Superior temporal gyrus (tissue), 1 donor: ENCODE results near the gene IQCH.

Experiments
- DNase-seq: peaks from one replicate; pipeline ENCODE4 v3.0.0-alpha.2; 2016; ENCODE audit errors: extremely low spot score

The IQCH gene

DNA sequence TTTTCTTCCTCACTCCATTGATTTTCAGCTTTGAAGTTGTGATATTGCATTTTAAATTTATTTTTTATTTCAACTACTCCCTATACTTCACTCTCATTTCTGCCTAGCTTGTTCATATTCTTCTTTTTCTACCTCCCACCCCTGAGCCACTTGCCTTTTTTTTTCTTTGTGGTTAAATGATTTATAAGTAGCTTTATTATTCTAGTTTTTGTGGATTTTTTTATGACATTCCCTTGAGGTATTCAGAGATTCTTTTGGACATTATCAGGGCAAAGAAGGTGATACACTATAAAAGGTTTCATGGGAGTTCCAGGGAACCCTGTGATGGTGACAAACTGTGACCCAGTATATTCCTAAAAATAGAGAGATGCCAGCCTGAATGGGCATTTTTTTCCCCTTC lies 269.6 kb downstream of the IQCH start:
- DNase-seq: no peak

GRCh38 chr15:67528513-67528912 lies 273.9 kb downstream of the IQCH start:
- no peak for DNase-seq

DNA sequence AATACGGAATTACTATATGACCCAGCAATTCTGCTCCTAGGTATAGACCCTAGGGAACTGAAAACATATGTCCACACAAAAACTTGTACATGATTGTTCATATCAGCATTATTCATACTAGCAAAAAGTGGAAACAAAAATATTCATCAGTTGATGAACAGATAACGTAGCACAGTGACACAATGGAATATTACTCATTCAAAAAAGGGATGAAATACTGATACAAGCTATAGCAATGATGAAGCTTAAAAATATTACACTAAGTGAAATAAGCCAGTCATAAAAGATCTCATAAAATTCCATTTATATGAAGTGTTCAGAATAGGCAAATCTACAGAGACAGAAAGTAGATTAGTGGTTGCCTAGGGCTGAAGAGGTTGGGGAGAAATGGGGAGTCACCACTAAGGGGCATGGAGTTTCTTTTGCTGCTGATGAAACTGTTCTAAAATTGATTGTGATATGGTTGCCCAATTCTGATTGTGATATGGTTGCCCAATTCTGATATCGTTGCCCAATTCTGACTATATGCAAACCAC lies 276.9 kb downstream of the IQCH start:
- no peak for DNase-seq

DNA sequence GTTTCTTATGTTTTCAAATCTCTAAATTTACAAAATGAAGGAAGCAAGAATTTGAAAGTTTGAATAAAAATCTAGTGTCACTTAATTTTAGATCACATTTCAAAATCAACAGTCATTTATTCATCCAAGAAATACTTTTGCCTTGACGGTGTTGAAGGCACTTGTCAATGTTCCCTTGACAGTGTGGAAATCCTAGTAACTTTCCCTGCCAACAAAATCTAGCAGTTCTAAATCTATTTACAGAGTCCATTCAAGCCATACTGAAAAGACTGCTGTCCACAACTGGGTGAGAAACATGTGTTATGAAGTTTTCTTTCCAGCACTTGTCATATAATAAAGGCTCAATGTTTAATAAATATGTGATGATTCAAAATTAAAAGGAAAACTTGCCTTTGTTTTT lies 279.3 kb downstream of the IQCH start:
- DNase-seq: no peak

GRCh38 chr15:67534360-67534759 lies 279.8 kb downstream of the IQCH start:
- DNase-seq: no peak

- DNase-seq: no peak
Measured at GRCh38 chr15:67537771-67538170, 283.2 kb downstream of the IQCH start.

DNA sequence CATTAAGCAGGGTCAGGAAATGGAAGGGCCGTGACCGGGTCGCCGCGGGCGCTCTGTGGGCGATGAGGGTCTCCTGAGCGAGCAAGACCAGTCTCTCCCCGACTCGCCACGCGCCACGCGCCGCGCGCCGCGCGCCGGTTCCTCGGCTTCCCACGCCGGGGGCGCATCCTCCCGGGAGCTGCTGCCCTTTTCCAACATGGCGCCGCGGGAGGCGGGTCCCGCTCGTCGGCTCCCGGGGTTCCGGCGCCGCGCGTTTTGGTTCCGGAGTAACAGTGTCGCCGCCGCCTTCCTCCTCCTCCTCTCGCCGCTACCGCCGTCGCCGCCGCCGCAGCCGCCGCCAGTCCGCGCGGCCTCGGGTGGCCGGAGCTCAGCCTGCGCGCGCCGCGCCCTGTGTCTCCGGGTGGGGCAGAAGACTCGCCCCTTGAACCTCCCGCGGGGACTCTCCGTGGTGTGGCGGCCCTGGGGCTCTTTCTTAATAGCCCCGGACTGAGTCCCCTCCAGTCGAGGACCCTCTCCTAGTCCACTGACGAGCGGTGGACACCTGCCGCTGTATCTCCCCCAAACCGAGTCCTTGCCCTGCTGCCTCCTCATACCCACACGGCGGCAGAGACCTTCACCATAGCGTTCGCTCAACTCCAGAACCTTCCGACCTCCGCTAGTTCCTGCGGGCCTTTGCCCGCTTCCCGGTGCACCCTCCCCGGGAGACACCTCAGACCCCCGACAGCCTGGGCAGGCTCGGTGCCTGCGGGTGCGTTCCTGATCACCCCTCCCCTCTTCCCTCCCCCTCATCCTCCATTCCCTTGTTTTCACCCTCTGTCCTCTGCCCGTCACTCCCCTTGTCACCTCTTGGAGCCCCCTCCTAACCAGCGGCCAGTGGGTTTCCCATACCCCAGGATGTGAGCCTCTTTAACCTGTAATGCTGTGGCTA lies 288.1 kb downstream of the IQCH start, which contains the start of gene MAP2K5:
MAP2K5 (plus strand) TSS at position 284 of the 928 bp plus-strand sequence; CDS start at position 917, 633 bp downstream.
- DNase-seq: peak; percentile 87

- no peak for DNase-seq
Measured at GRCh38 chr15:67543348-67543718, 288.7 kb downstream of the IQCH start.

GRCh38 chr15:67544475-67544874 lies 289.9 kb downstream of the IQCH start:
- DNase-seq: no peak

DNA sequence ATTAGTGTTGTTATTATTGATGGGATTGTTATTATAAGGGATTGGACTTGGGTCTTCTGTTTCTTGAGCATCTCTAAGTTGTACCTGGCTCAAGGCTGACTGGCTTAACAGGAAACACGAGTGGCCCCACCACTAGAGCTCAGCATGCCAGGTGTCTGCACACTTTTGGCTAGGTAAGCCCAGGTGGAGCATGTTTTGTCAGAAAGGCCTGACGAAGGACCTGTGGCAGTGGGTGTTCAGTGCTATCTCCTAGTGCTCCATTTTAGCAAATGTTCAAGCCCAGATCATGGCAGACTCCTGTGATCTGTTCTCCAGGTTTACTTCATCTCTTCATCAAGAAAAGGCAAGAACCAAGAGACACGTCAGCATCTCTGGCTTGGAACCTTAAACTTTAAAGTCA lies 291.3 kb downstream of the IQCH start:
- no peak for DNase-seq

DNA sequence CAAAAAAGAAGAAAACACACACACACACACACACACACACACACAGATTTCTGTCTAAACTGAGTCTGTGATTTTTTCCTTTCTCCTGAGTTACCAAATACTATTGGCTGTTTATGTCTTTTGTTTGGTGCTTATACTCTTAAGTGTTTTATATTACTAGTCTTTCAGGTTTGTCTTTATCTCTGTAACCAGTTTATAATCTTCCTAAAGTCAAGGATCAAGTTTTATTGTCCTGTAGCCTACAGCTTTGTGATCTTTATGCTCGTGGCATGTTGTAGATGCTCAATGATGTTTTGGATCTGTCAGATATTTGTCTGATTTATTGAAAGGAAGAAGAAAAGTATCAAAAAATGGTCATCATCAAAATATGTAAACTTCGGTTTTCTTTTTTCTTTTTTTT lies 292.5 kb downstream of the IQCH start:
- no peak for DNase-seq

GRCh38 chr15:67547836-67548235 lies 293.2 kb downstream of the IQCH start:
- DNase-seq: no peak

GRCh38 chr15:67548236-67548852 lies 293.8 kb downstream of the IQCH start:
- peak; percentile 55 for DNase-seq

DNA sequence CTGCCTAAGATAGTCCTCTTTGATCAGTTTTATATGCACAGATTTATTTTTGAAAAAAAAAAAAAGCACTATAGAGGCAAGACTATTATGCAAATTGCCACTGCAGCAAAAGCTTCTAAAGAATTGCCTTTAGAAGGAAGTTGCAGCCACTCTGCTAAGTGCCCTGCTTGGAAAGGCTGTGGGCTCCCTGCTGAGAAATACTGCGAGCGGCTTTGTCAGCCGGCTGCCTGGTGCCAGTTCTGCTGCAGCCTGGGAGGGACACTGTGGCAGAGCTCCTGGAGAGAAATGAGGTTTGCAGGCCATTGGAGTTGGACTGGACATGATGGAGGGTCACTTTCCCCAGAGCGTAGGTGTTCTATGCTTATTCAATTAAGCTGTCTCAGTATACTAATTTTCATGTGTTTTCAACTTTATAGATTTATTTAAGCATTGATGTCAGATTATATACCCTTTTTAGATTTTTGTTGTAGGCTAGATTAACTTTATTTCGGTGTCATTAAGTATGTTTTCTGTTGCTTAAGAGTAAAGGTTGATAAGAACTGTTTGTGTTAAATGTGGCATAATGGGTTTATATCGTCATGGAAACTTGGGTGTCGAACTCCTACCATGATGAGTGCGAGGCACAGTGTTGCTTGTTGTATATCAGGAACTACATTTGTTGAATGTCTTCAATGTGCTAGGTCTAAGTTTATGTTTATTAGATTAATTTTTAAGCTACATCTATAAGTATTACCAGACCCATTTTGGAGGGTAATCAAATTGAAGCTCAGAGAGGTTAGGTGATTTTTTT lies 294.5 kb downstream of the IQCH start:
- peak; percentile 76 for DNase-seq

DNA sequence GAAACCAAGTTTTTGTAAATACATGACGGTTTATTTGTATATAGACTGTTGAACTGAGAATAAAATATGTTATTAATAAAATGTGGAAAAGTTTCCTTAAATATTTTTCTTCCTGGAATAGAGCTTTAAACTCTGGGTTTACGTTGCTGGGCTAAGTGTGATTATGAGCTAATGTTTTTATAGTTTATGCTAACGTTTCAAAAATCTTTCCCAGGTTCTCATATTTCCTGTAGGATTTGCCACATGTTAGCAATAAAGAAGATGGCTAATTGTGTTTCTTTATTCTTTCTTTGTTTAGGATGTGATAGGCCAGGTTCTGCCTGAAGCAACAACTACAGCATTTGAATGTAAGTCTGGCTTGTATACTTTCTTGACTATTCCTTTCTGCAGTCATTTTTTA lies 295.1 kb downstream of the IQCH start:
- no peak for DNase-seq

GRCh38 chr15:67550522-67550921 lies 295.9 kb downstream of the IQCH start:
- no peak for DNase-seq

GRCh38 chr15:67551207-67551743 lies 296.7 kb downstream of the IQCH start:
- DNase-seq: no peak
